PC-3 (cell line): ENCODE measurements around the gene SRRM1. TPM values are rescaled to one million over a fixed set of nuclear protein-coding genes. Genes with fewer than 3 reads are reported as not detected.

ENCODE experiments used
- ATAC-seq: fragments of 200-7000 bp; cut with Tn5 transposase; 2 replicates; pipeline ENCODE4 v1.9.1; 2020; ENCODE audit warnings: mild to moderate bottlenecking, moderate library complexity
- Bru-seq: library from RNA; stranded (reverse); fragments of 400-500 nt; gene quantifications from one replicate; lab custom pipeline; 2021; lab: Mats Ljungman, UMichigan
- BruChase-seq, 2 experiments: library from RNA; stranded (reverse); fragments of 400-500 nt; gene quantifications; one replicate each; lab custom pipeline; 2021; lab: Mats Ljungman, UMichigan
- BruUV-seq: library from RNA; stranded (reverse); fragments of 400-500 nt; replicated peaks from 2 replicates; lab custom pipeline; 2021; lab: Mats Ljungman, UMichigan
- CTCF ChIA-PET: fragments of 300-600 bp; sonication (Branson Sonifier 250); formaldehyde crosslinking; loops from one replicate; lab custom pipeline; 2022; ENCODE audit warnings: antibody characterized with exemption; lab: Charles Lee
- POLR2A ChIA-PET: fragments of 300-600 bp; sonication (Branson Sonifier 250); formaldehyde crosslinking; loops from one replicate; lab custom pipeline; 2022; ENCODE audit warnings: antibody characterized with exemption; ENCODE audit not compliant: unreplicated experiment; lab: Charles Lee
- DNase-seq: peaks from one replicate; pipeline ENCODE4 v3.0.0-alpha.2; 2015
- H2AFZ ChIP-seq: fragments of 300-600 bp; sonication (generic); 2 replicates; pipeline ENCODE4 v1.6.0; 2016; ENCODE audit warnings: antibody characterized with exemption, low read length
- H3F3A ChIP-seq: fragments of 300-600 bp; sonication (generic); one replicate; pipeline ENCODE4 v1.6.0; 2017; ENCODE audit warnings: antibody characterized with exemption, low read length, control low read depth, mild to moderate bottlenecking; ENCODE audit not compliant: unreplicated experiment
- H3K27ac ChIP-seq: fragments of 300-600 bp; sonication (generic); 2 replicates; pipeline ENCODE4 v1.5.1; 2016; ENCODE audit warnings: mild to moderate bottlenecking, low read length
- H3K27me3 ChIP-seq: fragments of 300-600 bp; sonication (generic); 2 replicates; pipeline ENCODE4 v1.6.1; 2016; ENCODE audit warnings: low read length, mixed read lengths
- H3K36me3 ChIP-seq: fragments of 300-600 bp; sonication (generic); 2 replicates; pipeline ENCODE4 v1.6.1; 2016; ENCODE audit warnings: low read depth, mixed run types, low read length, mixed read lengths
- H3K4me1 ChIP-seq: fragments of 300-600 bp; sonication (generic); 2 replicates; pipeline ENCODE4 v1.5.1; 2016; ENCODE audit warnings: low read length; ENCODE audit not compliant: insufficient read depth
- H3K4me2 ChIP-seq: fragments of 300-600 bp; sonication (generic); 2 replicates; pipeline ENCODE4 v1.6.0; 2016; ENCODE audit warnings: low read length
- H3K4me3 ChIP-seq: fragments of 300-600 bp; sonication (generic); 2 replicates; pipeline ENCODE4 v1.5.1; 2016; ENCODE audit warnings: mild to moderate bottlenecking, low read length, mixed read lengths
- H3K79me2 ChIP-seq: fragments of 300-600 bp; sonication (generic); 2 replicates; pipeline ENCODE4 v1.6.1; 2017; ENCODE audit warnings: low read length, mixed read lengths
- H3K9ac ChIP-seq: fragments of 300-600 bp; sonication (generic); 2 replicates; pipeline ENCODE4 v1.6.0; 2016; ENCODE audit warnings: mild to moderate bottlenecking, low read length
- H3K9me2 ChIP-seq: fragments of 300-600 bp; sonication (generic); replicated peaks from 2 replicates; pipeline ENCODE4 v1.6.1; 2016; ENCODE audit warnings: mixed run types, low read length, mixed read lengths
- H3K9me3 ChIP-seq: fragments of 300-600 bp; sonication (generic); 2 replicates; pipeline ENCODE4 v1.6.1; 2016; ENCODE audit warnings: low read length, mixed read lengths
- H4K20me1 ChIP-seq: fragments of 300-600 bp; sonication (generic); 2 replicates; pipeline ENCODE4 v1.6.1; 2016; ENCODE audit warnings: low read length, mixed read lengths
- EZH2 ChIP-seq: fragments of 300-600 bp; sonication (generic); IDR thresholded peaks from one replicate; pipeline ENCODE4 v1.6.1; 2017; ENCODE audit warnings: antibody characterized with exemption, mild to moderate bottlenecking, low read length; ENCODE audit not compliant: unreplicated experiment
- EZH2phosphoT487 ChIP-seq: fragments of 300-600 bp; sonication (generic); IDR thresholded peaks from 2 replicates; pipeline ENCODE4 v1.6.1; 2018; ENCODE audit warnings: mild to moderate bottlenecking, antibody characterized with exemption, low read length, borderline replicate concordance
- intact Hi-C: fragments of 100-400 bp; cut with micrococcal nuclease; formaldehyde crosslinking; loops from 2 replicates; pipeline ENCODE4 v1.9.0; 2023
- long read RNA-seq: library from polyadenylated mRNA; unstranded; transcript quantifications from one replicate; pipeline ENCODE4 v2.0.0, GENCODE V29; 2021; ENCODE audit not compliant: unreplicated experiment
- total RNA-seq: library from RNA; depleted of rRNA; stranded (reverse); fragments of >200 nt; gene quantifications from 2 replicates; pipeline ENCODE4 v1.2.3, GENCODE V29; 2014; rRNA removed
- TF ChIP-seq, protein P1 (sequence below): fragments of 300-600 bp; sonication (generic); conservative IDR thresholded peaks from 2 replicates; pipeline ENCODE4 v1.5.1; 2017; ENCODE audit warnings: antibody characterized with exemption, low read depth, mild to moderate bottlenecking, low read length

The SRRM1 gene, protein sequence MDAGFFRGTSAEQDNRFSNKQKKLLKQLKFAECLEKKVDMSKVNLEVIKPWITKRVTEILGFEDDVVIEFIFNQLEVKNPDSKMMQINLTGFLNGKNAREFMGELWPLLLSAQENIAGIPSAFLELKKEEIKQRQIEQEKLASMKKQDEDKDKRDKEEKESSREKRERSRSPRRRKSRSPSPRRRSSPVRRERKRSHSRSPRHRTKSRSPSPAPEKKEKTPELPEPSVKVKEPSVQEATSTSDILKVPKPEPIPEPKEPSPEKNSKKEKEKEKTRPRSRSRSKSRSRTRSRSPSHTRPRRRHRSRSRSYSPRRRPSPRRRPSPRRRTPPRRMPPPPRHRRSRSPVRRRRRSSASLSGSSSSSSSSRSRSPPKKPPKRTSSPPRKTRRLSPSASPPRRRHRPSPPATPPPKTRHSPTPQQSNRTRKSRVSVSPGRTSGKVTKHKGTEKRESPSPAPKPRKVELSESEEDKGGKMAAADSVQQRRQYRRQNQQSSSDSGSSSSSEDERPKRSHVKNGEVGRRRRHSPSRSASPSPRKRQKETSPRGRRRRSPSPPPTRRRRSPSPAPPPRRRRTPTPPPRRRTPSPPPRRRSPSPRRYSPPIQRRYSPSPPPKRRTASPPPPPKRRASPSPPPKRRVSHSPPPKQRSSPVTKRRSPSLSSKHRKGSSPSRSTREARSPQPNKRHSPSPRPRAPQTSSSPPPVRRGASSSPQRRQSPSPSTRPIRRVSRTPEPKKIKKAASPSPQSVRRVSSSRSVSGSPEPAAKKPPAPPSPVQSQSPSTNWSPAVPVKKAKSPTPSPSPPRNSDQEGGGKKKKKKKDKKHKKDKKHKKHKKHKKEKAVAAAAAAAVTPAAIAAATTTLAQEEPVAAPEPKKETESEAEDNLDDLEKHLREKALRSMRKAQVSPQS
- 30.7 and 51.3 TPM in 2 replicates for total RNA-seq
- Bru-seq, nascent RNA: percentile 95 among the genes with signal in this experiment
- BruChase-seq, experiment 1, labeled RNA remaining after a 6-hour chase: percentile 98 among the genes with signal in this experiment
- BruChase-seq, experiment 2, labeled RNA remaining after a 2-hour chase: percentile 97 among the genes with signal in this experiment
- long read RNA-seq, full-length matches to known transcripts: 16 of 134 reads
- long read RNA-seq, partial matches to known transcripts: 82 of 134 reads
- long read RNA-seq, other reads (novel, unspliced or antisense): 36 of 134 reads

DNA sequence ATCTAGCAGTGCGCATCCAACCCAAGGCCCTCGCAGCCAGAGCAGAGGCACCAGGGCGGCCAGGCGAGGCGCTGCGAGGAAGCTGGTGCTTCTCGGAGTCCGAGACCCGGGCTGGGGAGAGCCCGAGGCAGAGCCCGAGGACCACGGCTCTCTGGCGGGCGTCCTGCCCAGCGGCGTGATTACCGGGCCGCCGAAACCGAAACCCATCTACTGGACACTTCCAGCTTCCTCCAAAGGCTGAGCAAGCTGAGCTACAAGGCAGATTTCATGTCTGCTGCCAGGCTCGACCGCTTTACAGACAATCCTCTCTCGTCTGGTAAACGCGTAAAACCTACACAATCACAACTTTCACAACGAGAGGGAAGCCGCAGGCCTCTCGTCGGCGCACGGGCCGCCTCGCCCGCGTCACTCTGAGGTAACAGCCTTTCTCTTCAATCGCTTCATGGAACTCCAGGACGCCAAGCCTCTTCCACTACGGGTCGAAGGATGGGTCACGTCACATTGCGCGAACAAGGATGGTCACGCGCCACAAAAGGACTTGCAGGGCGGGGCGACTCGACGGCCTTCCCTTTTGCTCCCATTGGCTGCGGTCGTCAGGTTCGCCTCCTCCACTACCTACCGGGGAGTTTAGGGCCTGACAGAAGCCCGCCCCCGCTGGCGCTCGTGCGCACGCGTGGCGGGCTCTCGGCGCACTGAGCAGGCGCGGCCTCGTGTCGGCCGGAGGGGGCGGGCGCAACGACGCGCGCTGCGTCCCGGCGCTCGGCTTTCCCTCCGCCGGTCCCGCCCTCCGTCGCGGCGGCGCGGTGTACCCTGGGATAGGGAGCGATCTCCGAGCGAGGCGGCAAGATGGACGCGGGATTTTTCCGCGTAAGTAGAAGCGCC, at the start of gene SRRM1:
Gene SRRM1, plus strand, starts transcription at position 822 of the 882 bp plus-strand sequence. Its CDS starts 25 bp downstream, at position 847.
- Histone ChIP-seq H2AFZ (peak within 1 kb of the TSS; percentile 56), H3K4me3 (peak within 1 kb of the TSS; percentile 98), H3K27me3 (no peaks in the 10 kb centered on the region), H3K79me2 (peaks cover 60% of the 10 kb centered on the region), H3K4me1 (peaks cover 28% of the 10 kb centered on the region), H3K9me2 (no peaks in the 10 kb centered on the region), H3K4me2 (peak within 1 kb of the TSS; percentile 82), H3K27ac (peak within 1 kb of the TSS; percentile 85), H3K9ac (peak within 1 kb of the TSS; percentile 98), H3F3A (no peaks in the 10 kb centered on the region), H3K36me3 (peaks cover 25% of the 10 kb centered on the region), H4K20me1 (peaks cover 36% of the 10 kb centered on the region), H3K9me3 (no peaks in the 10 kb centered on the region)
- CTCF ChIA-PET: interaction anchor here (0.6 kb wide), 1 partner anchor 232 kb away, joined by 4 read pairs; no protein-coding TSS in a partner anchor
- intact Hi-C loops: no loop called here
- TF ChIP-seq EZH2phosphoT487 (no peak), EZH2 (no peak)
- TF ChIP-seq, protein P1, sequence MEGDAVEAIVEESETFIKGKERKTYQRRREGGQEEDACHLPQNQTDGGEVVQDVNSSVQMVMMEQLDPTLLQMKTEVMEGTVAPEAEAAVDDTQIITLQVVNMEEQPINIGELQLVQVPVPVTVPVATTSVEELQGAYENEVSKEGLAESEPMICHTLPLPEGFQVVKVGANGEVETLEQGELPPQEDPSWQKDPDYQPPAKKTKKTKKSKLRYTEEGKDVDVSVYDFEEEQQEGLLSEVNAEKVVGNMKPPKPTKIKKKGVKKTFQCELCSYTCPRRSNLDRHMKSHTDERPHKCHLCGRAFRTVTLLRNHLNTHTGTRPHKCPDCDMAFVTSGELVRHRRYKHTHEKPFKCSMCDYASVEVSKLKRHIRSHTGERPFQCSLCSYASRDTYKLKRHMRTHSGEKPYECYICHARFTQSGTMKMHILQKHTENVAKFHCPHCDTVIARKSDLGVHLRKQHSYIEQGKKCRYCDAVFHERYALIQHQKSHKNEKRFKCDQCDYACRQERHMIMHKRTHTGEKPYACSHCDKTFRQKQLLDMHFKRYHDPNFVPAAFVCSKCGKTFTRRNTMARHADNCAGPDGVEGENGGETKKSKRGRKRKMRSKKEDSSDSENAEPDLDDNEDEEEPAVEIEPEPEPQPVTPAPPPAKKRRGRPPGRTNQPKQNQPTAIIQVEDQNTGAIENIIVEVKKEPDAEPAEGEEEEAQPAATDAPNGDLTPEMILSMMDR: no peak; the same call in 1 of the 2 replicates
- peak; percentile 92 for ATAC-seq
- DNase-seq: peak; percentile 99
- BruUV-seq: TSS peak; percentile 97
- POLR2A ChIA-PET: no interaction called here

DNA sequence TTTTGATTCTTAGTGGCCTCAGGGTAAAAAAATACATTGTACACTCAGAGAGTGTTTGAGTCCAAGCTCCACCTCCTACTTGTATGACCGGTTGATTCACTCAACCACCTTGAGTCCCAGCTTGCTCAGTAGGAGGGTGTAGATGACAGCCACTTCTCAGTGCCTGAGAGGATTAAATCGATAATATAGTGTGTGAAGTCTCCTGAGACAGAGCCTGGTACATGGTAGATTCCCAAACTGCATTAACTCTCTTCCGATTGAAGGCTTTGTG, 48.8 kb upstream of the SRRM1 start:
- H3K4me2 ChIP-seq: no peak overlapping the region
- H3F3A ChIP-seq: peaks cover 6% of the 10 kb centered on the region
- BruUV-seq: no TSS peak
- H3K9me3 ChIP-seq: no peaks in the 10 kb centered on the region
- POLR2A ChIA-PET: no interaction called here
- H4K20me1 ChIP-seq: no peaks in the 10 kb centered on the region
- H3K4me3 ChIP-seq: no peak overlapping the region
- H3K27me3 ChIP-seq: no peaks in the 10 kb centered on the region
- H3K36me3 ChIP-seq: no peaks in the 10 kb centered on the region
- H3K9me2 ChIP-seq: no peaks in the 10 kb centered on the region
- H3K9ac ChIP-seq: no peak overlapping the region
- no peak overlapping the region for H3K27ac ChIP-seq
- DNase-seq (peak; percentile 80), ATAC-seq (peak; percentile 48)
- no peak overlapping the region for H2AFZ ChIP-seq
- CTCF ChIA-PET: interaction anchor here (0.7 to 1.1 kb wide), 2 partner anchors 89 to 241 kb away, joined by 3 to 6 read pairs; no protein-coding TSS in a partner anchor
- H3K4me1 ChIP-seq: peaks cover 26% of the 10 kb centered on the region
- TF ChIP-seq EZH2phosphoT487 (no peak), EZH2 (no peak)
- TF ChIP-seq, protein P1: no peak
- no peaks in the 10 kb centered on the region for H3K79me2 ChIP-seq
- intact Hi-C loops: no loop called here
